Measurements from ENCODE around the gene GGA3. TPM values are rescaled to one million over a fixed set of nuclear protein-coding genes. Genes with fewer than 3 reads are reported as not detected.

The GGA3 gene
- total and polyA plus RNA-seq, 2 experiments from 2014 or later, result 22.5 to 54.3 TPM

DNA sequence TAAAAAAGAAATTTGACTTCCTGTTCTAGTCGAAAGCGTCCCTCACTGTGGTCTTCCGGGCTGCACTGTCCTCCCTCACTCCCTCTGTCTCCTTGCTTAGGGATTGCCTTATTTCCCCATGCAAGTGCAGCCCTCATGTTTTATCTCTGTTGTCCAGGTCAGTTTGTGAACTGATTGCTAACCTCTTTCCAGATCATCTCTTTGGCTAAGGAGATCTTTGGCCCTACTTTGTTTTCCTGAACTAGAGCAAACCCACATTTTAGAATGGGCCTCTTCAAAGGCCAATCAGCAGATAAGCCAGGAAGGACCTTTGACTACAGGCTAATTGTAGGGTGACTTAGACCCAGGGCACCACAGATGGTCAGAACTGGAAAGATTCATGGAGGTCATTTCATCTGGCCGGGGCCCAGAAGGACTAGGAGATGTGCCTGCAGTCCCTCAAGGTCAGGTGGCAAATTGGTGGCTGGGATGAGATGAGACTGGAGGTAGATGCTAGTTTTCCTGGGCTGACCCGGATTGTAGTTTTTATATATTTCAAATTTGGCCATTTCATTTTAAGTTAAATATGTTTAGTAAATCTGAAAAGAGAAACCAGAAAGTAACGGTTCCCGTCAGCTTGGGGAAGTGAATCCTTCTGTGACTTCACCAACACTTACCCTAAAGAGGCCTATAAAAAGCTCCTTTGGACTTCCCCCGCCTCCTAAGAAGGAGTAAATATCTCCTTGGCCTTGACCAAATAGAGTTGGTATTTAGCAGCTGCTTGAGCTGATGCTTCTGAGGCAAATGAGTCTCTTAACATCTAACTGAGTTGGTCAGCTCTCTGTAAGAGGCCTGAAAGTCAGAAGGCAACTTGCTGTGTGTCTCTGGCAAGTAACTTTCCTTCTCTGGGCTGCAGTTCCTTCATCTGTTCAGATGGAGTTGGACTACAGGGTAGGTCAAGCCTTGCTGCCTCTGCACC is 34.1 kb upstream of the GGA3 start:
- no peaks in the 10 kb centered on the region for H3K9me2 ChIP-seq (ENCODE audit: insufficient read depth)
- H3K4me1 Mint-ChIP-seq, result no peaks in the 10 kb centered on the region
- H3K36me3 ChIP-seq (ENCODE audit: insufficient read depth), result no peaks in the 10 kb centered on the region
- DNase-seq (ENCODE audit: low spot score) (no peak), ATAC-seq (no peak)
- H3K4me1 ChIP-seq (ENCODE audit: insufficient read depth), result no peaks in the 10 kb centered on the region
- no peak overlapping the region for H3K27ac Mint-ChIP-seq
- no peak overlapping the region for H3K4me3 Mint-ChIP-seq
- H3K27me3 ChIP-seq (ENCODE audit: insufficient read depth), result no peaks in the 10 kb centered on the region
- no peak overlapping the region for H3K4me3 ChIP-seq
- no peak overlapping the region for H3K4me2 ChIP-seq
- H3K36me3 Mint-ChIP-seq (ENCODE audit: low read depth), result no peaks in the 10 kb centered on the region
- H3K79me2 ChIP-seq (replicated peaks; ENCODE audit: insufficient read depth), result no peaks in the 10 kb centered on the region
- H3K27me3 Mint-ChIP-seq (ENCODE audit: insufficient read depth, low read depth, poor library complexity), result no peaks in the 10 kb centered on the region
- H3K27ac ChIP-seq (ENCODE audit: low read depth), result no peak overlapping the region
- H4K20me1 ChIP-seq (replicated peaks; ENCODE audit: insufficient read depth), result no peaks in the 10 kb centered on the region
- no peaks in the 10 kb centered on the region for H3F3A ChIP-seq (replicated peaks; ENCODE audit: low read depth)
- TF ChIP-seq, protein P1, sequence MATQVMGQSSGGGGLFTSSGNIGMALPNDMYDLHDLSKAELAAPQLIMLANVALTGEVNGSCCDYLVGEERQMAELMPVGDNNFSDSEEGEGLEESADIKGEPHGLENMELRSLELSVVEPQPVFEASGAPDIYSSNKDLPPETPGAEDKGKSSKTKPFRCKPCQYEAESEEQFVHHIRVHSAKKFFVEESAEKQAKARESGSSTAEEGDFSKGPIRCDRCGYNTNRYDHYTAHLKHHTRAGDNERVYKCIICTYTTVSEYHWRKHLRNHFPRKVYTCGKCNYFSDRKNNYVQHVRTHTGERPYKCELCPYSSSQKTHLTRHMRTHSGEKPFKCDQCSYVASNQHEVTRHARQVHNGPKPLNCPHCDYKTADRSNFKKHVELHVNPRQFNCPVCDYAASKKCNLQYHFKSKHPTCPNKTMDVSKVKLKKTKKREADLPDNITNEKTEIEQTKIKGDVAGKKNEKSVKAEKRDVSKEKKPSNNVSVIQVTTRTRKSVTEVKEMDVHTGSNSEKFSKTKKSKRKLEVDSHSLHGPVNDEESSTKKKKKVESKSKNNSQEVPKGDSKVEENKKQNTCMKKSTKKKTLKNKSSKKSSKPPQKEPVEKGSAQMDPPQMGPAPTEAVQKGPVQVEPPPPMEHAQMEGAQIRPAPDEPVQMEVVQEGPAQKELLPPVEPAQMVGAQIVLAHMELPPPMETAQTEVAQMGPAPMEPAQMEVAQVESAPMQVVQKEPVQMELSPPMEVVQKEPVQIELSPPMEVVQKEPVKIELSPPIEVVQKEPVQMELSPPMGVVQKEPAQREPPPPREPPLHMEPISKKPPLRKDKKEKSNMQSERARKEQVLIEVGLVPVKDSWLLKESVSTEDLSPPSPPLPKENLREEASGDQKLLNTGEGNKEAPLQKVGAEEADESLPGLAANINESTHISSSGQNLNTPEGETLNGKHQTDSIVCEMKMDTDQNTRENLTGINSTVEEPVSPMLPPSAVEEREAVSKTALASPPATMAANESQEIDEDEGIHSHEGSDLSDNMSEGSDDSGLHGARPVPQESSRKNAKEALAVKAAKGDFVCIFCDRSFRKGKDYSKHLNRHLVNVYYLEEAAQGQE (IDR thresholded peaks at IDR 0.05; ENCODE audit: unreplicated experiment), result no peak
- TF ChIP-seq POLR2AphosphoS5 (IDR thresholded peaks at IDR 0.05; ENCODE audit: low read depth), result no peak
- TF ChIP-seq, protein P2, sequence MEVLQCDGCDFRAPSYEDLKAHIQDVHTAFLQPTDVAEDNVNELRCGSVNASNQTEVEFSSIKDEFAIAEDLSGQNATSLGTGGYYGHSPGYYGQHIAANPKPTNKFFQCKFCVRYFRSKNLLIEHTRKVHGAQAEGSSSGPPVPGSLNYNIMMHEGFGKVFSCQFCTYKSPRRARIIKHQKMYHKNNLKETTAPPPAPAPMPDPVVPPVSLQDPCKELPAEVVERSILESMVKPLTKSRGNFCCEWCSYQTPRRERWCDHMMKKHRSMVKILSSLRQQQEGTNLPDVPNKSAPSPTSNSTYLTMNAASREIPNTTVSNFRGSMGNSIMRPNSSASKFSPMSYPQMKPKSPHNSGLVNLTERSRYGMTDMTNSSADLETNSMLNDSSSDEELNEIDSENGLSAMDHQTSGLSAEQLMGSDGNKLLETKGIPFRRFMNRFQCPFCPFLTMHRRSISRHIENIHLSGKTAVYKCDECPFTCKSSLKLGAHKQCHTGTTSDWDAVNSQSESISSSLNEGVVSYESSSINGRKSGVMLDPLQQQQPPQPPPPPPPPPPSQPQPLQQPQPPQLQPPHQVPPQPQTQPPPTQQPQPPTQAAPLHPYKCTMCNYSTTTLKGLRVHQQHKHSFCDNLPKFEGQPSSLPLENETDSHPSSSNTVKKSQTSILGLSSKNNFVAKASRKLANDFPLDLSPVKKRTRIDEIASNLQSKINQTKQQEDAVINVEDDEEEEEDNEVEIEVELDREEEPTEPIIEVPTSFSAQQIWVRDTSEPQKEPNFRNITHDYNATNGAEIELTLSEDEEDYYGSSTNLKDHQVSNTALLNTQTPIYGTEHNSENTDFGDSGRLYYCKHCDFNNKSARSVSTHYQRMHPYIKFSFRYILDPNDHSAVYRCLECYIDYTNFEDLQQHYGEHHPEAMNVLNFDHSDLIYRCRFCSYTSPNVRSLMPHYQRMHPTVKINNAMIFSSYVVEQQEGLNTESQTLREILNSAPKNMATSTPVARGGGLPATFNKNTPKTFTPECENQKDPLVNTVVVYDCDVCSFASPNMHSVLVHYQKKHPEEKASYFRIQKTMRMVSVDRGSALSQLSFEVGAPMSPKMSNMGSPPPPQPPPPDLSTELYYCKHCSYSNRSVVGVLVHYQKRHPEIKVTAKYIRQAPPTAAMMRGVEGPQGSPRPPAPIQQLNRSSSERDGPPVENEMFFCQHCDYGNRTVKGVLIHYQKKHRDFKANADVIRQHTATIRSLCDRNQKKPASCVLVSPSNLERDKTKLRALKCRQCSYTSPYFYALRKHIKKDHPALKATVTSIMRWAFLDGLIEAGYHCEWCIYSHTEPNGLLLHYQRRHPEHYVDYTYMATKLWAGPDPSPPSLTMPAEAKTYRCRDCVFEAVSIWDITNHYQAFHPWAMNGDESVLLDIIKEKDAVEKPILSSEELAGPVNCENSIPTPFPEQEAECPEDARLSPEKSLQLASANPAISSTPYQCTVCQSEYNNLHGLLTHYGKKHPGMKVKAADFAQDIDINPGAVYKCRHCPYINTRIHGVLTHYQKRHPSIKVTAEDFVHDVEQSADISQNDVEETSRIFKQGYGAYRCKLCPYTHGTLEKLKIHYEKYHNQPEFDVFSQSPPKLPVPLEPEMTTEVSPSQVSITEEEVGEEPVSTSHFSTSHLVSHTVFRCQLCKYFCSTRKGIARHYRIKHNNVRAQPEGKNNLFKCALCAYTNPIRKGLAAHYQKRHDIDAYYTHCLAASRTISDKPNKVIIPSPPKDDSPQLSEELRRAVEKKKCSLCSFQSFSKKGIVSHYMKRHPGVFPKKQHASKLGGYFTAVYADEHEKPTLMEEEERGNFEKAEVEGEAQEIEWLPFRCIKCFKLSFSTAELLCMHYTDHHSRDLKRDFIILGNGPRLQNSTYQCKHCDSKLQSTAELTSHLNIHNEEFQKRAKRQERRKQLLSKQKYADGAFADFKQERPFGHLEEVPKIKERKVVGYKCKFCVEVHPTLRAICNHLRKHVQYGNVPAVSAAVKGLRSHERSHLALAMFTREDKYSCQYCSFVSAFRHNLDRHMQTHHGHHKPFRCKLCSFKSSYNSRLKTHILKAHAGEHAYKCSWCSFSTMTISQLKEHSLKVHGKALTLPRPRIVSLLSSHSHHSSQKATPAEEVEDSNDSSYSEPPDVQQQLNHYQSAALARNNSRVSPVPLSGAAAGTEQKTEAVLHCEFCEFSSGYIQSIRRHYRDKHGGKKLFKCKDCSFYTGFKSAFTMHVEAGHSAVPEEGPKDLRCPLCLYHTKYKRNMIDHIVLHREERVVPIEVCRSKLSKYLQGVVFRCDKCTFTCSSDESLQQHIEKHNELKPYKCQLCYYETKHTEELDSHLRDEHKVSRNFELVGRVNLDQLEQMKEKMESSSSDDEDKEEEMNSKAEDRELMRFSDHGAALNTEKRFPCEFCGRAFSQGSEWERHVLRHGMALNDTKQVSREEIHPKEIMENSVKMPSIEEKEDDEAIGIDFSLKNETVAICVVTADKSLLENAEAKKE (CRISPR knock-in tag; IDR thresholded peaks at IDR 0.05), result no peak
- TF ChIP-seq, protein P3, sequence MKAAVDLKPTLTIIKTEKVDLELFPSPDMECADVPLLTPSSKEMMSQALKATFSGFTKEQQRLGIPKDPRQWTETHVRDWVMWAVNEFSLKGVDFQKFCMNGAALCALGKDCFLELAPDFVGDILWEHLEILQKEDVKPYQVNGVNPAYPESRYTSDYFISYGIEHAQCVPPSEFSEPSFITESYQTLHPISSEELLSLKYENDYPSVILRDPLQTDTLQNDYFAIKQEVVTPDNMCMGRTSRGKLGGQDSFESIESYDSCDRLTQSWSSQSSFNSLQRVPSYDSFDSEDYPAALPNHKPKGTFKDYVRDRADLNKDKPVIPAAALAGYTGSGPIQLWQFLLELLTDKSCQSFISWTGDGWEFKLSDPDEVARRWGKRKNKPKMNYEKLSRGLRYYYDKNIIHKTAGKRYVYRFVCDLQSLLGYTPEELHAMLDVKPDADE (IDR thresholded peaks at IDR 0.05), result no peak
- TF ChIP-seq STAT1 (IDR thresholded peaks at IDR 0.05; ENCODE audit: unreplicated experiment), result no peak
- TF ChIP-seq EZH2 (IDR thresholded peaks at IDR 0.05; ENCODE audit: low read depth, unreplicated experiment), result no peak
- no peak for TF ChIP-seq EZH2phosphoT487 (IDR thresholded peaks at IDR 0.05; ENCODE audit: unreplicated experiment)
- TF ChIP-seq, protein P4, sequence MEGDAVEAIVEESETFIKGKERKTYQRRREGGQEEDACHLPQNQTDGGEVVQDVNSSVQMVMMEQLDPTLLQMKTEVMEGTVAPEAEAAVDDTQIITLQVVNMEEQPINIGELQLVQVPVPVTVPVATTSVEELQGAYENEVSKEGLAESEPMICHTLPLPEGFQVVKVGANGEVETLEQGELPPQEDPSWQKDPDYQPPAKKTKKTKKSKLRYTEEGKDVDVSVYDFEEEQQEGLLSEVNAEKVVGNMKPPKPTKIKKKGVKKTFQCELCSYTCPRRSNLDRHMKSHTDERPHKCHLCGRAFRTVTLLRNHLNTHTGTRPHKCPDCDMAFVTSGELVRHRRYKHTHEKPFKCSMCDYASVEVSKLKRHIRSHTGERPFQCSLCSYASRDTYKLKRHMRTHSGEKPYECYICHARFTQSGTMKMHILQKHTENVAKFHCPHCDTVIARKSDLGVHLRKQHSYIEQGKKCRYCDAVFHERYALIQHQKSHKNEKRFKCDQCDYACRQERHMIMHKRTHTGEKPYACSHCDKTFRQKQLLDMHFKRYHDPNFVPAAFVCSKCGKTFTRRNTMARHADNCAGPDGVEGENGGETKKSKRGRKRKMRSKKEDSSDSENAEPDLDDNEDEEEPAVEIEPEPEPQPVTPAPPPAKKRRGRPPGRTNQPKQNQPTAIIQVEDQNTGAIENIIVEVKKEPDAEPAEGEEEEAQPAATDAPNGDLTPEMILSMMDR (conservative IDR thresholded peaks at IDR 0.05; ENCODE audit: low read depth in 2 of 2), result no peak
- no peak for TF ChIP-seq JUNB (IDR thresholded peaks at IDR 0.05; ENCODE audit: unreplicated experiment)
- no peak for TF ChIP-seq CREB1 (CRISPR knock-in tag; IDR thresholded peaks at IDR 0.05; ENCODE audit: low read depth)
- no peak for TF ChIP-seq ZNF114 (CRISPR knock-in tag; IDR thresholded peaks at IDR 0.05)
- TF ChIP-seq NANOG (IDR thresholded peaks at IDR 0.05; ENCODE audit: borderline replicate concordance), result no peak
- no peak for TF ChIP-seq ZNF331 (CRISPR knock-in tag; IDR thresholded peaks at IDR 0.05; ENCODE audit: low read depth)
- H2AFZ ChIP-seq, result no peak overlapping the region
- H3K9me3 Mint-ChIP-seq, result no peaks in the 10 kb centered on the region

All from GM23338 (cell line).